ENCODE measurements around the gene SPEN.

- TF ChIP-seq ATF2 (tag by site-specific recombination; IDR thresholded peaks at IDR 0.05; ENCODE audit: low read depth) (no peak), ZNF658 (tag by site-specific recombination; IDR thresholded peaks at IDR 0.05) (no peak), TCF7L2 (IDR thresholded peaks at IDR 0.05; ENCODE audit: borderline replicate concordance, low read depth, low read length) (no peak)
- TF ChIP-seq, protein P1, sequence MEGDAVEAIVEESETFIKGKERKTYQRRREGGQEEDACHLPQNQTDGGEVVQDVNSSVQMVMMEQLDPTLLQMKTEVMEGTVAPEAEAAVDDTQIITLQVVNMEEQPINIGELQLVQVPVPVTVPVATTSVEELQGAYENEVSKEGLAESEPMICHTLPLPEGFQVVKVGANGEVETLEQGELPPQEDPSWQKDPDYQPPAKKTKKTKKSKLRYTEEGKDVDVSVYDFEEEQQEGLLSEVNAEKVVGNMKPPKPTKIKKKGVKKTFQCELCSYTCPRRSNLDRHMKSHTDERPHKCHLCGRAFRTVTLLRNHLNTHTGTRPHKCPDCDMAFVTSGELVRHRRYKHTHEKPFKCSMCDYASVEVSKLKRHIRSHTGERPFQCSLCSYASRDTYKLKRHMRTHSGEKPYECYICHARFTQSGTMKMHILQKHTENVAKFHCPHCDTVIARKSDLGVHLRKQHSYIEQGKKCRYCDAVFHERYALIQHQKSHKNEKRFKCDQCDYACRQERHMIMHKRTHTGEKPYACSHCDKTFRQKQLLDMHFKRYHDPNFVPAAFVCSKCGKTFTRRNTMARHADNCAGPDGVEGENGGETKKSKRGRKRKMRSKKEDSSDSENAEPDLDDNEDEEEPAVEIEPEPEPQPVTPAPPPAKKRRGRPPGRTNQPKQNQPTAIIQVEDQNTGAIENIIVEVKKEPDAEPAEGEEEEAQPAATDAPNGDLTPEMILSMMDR (tag by site-specific recombination; IDR thresholded peaks at IDR 0.05): no peak
- TF ChIP-seq, protein P2, sequence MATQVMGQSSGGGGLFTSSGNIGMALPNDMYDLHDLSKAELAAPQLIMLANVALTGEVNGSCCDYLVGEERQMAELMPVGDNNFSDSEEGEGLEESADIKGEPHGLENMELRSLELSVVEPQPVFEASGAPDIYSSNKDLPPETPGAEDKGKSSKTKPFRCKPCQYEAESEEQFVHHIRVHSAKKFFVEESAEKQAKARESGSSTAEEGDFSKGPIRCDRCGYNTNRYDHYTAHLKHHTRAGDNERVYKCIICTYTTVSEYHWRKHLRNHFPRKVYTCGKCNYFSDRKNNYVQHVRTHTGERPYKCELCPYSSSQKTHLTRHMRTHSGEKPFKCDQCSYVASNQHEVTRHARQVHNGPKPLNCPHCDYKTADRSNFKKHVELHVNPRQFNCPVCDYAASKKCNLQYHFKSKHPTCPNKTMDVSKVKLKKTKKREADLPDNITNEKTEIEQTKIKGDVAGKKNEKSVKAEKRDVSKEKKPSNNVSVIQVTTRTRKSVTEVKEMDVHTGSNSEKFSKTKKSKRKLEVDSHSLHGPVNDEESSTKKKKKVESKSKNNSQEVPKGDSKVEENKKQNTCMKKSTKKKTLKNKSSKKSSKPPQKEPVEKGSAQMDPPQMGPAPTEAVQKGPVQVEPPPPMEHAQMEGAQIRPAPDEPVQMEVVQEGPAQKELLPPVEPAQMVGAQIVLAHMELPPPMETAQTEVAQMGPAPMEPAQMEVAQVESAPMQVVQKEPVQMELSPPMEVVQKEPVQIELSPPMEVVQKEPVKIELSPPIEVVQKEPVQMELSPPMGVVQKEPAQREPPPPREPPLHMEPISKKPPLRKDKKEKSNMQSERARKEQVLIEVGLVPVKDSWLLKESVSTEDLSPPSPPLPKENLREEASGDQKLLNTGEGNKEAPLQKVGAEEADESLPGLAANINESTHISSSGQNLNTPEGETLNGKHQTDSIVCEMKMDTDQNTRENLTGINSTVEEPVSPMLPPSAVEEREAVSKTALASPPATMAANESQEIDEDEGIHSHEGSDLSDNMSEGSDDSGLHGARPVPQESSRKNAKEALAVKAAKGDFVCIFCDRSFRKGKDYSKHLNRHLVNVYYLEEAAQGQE (tag by site-specific recombination; IDR thresholded peaks at IDR 0.05): no peak
Observed at GRCh38 chr1:15899266-15899665, 51.8 kb downstream of the SPEN start.
